Osteocyte (in vitro differentiated cells): ENCODE data around the gene ALDH1L2. TPM values are rescaled to one million over a fixed set of nuclear protein-coding genes. Genes with fewer than 3 reads are reported as not detected.

Source experiments
- DNase-seq: peaks from one replicate; pipeline ENCODE4 v3.0.0; 2021; ENCODE audit warnings: mixed read lengths; ENCODE audit not compliant: unreplicated experiment; ENCODE audit errors: extremely low spot score
- H3K27ac Mint-ChIP-seq: one replicate; pipeline ENCODE4 v1.8.0; 2021; ENCODE audit warnings: mild to moderate bottlenecking, mixed read lengths; ENCODE audit not compliant: unreplicated experiment
- H3K27me3 Mint-ChIP-seq: one replicate; pipeline ENCODE4 v1.8.0; 2021; ENCODE audit warnings: mixed read lengths; ENCODE audit not compliant: unreplicated experiment
- H3K36me3 Mint-ChIP-seq: one replicate; pipeline ENCODE4 v1.8.0; 2021; ENCODE audit warnings: mixed read lengths; ENCODE audit not compliant: unreplicated experiment
- H3K4me1 Mint-ChIP-seq: one replicate; pipeline ENCODE4 v1.8.0; 2021; ENCODE audit warnings: mixed read lengths; ENCODE audit not compliant: unreplicated experiment
- H3K4me3 Mint-ChIP-seq: one replicate; pipeline ENCODE4 v1.8.0; 2021; ENCODE audit warnings: mild to moderate bottlenecking, moderate library complexity, mixed read lengths; ENCODE audit not compliant: unreplicated experiment
- H3K9me3 Mint-ChIP-seq: one replicate; pipeline ENCODE4 v1.8.0; 2021; ENCODE audit warnings: mixed read lengths; ENCODE audit not compliant: unreplicated experiment
- CTCF ChIP-seq: fragments of 200-600 bp; sonication (generic); IDR thresholded peaks from 2 replicates; pipeline ENCODE4 v1.5.0; 2021; ENCODE audit warnings: antibody characterized with exemption, mild to moderate bottlenecking, moderate library complexity
- total RNA-seq: library from RNA; stranded (reverse); gene quantifications from 2 replicates; pipeline ENCODE4 v1.2.1, GENCODE V29; 2021

Gene ALDH1L2
- total RNA-seq, 1 donor from 2014 or later = 85.5 TPM

GRCh38 chr12:105014603-105015002, 69.7 kb downstream of the ALDH1L2 start:
- Mint-ChIP-seq H3K4me3 (no peak overlapping the region), H3K4me1 (peaks cover 9% of the 10 kb centered on the region), H3K9me3 (peaks cover 22% of the 10 kb centered on the region), H3K27ac (no peak overlapping the region), H3K36me3 (peaks cover 52% of the 10 kb centered on the region), H3K27me3 (no peaks in the 10 kb centered on the region)
- no peak for TF ChIP-seq CTCF
- DNase-seq = no peak

GRCh38 chr12:105013892-105014291, 70.4 kb downstream of the ALDH1L2 start:
- Mint-ChIP-seq H3K27me3 (no peaks in the 10 kb centered on the region), H3K27ac (no peak overlapping the region), H3K4me3 (no peak overlapping the region), H3K9me3 (peaks cover 28% of the 10 kb centered on the region), H3K36me3 (peaks cover 59% of the 10 kb centered on the region), H3K4me1 (peaks cover 9% of the 10 kb centered on the region)
- no peak for DNase-seq
- TF ChIP-seq CTCF = no peak

GRCh38 chr12:105001476-105001875, 82.8 kb downstream of the ALDH1L2 start:
- Mint-ChIP-seq H3K27me3 (no peaks in the 10 kb centered on the region), H3K4me3 (no peak overlapping the region), H3K27ac (no peak overlapping the region), H3K4me1 (no peaks in the 10 kb centered on the region), H3K36me3 (peaks cover 78% of the 10 kb centered on the region), H3K9me3 (peaks cover under 1% of the 10 kb centered on the region)
- TF ChIP-seq CTCF = no peak
- no peak for DNase-seq

GRCh38 chr12:104999347-104999685, 84.9 kb downstream of the ALDH1L2 start:
- DNase-seq = no peak
- no peaks in the 10 kb centered on the region for H3K9me3 Mint-ChIP-seq
- no peak overlapping the region for H3K4me3 Mint-ChIP-seq
- TF ChIP-seq CTCF = no peak
- no peak overlapping the region for H3K27ac Mint-ChIP-seq
- no peaks in the 10 kb centered on the region for H3K27me3 Mint-ChIP-seq
- H3K36me3 Mint-ChIP-seq = peaks cover 78% of the 10 kb centered on the region
- no peaks in the 10 kb centered on the region for H3K4me1 Mint-ChIP-seq

GRCh38 chr12:104998423-104999346, 85.6 kb downstream of the ALDH1L2 start:
- Mint-ChIP-seq H3K4me1 (no peaks in the 10 kb centered on the region), H3K36me3 (peaks cover 76% of the 10 kb centered on the region), H3K4me3 (no peak overlapping the region), H3K27ac (no peak overlapping the region), H3K27me3 (no peaks in the 10 kb centered on the region), H3K9me3 (no peaks in the 10 kb centered on the region)
- no peak for DNase-seq
- TF ChIP-seq CTCF = no peak
